ENCODE measurements around the gene SEMA5A. TPM values are rescaled to one million over a fixed set of nuclear protein-coding genes. Genes with fewer than 3 reads are reported as not detected.

The SEMA5A gene
- total RNA-seq, 2 donors from 2014 or later = 0.14 to 0.23 TPM

Other genes with a start within 250 kb of the SEMA5A start
- gene TAS2R1, start 84.3 kb upstream of the SEMA5A start, total RNA-seq = not detected